HEK293 (cell line): ENCODE measurements around the gene ABCB9.

Experiments used
- REST ChIP-seq: fragments of 450-650 bp; formaldehyde crosslinking; IDR thresholded peaks from 2 replicates; pipeline ENCODE4 v1.5.1; 2016; ENCODE audit warnings: missing biosample characterization, missing genetic modification characterization
- TCF7L2 ChIP-seq: IDR thresholded peaks from 2 replicates; pipeline ENCODE4 v1.6.1; 2011; ENCODE audit warnings: low read depth, mild to moderate bottlenecking, inconsistent platforms, low read length, moderate library complexity, borderline replicate concordance
- YY1 ChIP-seq: fragments of 450-650 bp; formaldehyde crosslinking; IDR thresholded peaks from 2 replicates; pipeline ENCODE4 v1.5.1; 2018; ENCODE audit warnings: missing biosample characterization, missing genetic modification characterization
- ZBTB7A ChIP-seq: fragments of 450-650 bp; formaldehyde crosslinking; IDR thresholded peaks from 2 replicates; pipeline ENCODE4 v1.5.1; 2016; ENCODE audit warnings: low read depth, missing biosample characterization, missing genetic modification characterization
- ZBTB8A ChIP-seq: fragments of 450-650 bp; formaldehyde crosslinking; IDR thresholded peaks from 2 replicates; pipeline ENCODE4 v1.5.1; 2016; ENCODE audit warnings: missing biosample characterization, missing genetic modification characterization
- ZNF600 ChIP-seq: fragments of 450-650 bp; formaldehyde crosslinking; IDR thresholded peaks from 2 replicates; pipeline ENCODE4 v1.5.1; 2016; ENCODE audit warnings: missing biosample characterization, missing genetic modification characterization
- TF ChIP-seq, protein P1 (sequence below): fragments of 450-650 bp; formaldehyde crosslinking; IDR thresholded peaks from 2 replicates; pipeline ENCODE4 v1.5.1; 2016; ENCODE audit warnings: missing biosample characterization, missing genetic modification characterization
- TF ChIP-seq, protein P2 (sequence below): fragments of 450-650 bp; formaldehyde crosslinking; IDR thresholded peaks from 2 replicates; pipeline ENCODE4 v1.5.1; 2017; ENCODE audit warnings: missing biosample characterization, missing genetic modification characterization

GRCh38 chr12:122990961-122991622 lies 24.8 kb upstream of the ABCB9 start:
- TF ChIP-seq, protein P1, sequence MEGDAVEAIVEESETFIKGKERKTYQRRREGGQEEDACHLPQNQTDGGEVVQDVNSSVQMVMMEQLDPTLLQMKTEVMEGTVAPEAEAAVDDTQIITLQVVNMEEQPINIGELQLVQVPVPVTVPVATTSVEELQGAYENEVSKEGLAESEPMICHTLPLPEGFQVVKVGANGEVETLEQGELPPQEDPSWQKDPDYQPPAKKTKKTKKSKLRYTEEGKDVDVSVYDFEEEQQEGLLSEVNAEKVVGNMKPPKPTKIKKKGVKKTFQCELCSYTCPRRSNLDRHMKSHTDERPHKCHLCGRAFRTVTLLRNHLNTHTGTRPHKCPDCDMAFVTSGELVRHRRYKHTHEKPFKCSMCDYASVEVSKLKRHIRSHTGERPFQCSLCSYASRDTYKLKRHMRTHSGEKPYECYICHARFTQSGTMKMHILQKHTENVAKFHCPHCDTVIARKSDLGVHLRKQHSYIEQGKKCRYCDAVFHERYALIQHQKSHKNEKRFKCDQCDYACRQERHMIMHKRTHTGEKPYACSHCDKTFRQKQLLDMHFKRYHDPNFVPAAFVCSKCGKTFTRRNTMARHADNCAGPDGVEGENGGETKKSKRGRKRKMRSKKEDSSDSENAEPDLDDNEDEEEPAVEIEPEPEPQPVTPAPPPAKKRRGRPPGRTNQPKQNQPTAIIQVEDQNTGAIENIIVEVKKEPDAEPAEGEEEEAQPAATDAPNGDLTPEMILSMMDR (tag by site-specific recombination): no peak
- TF ChIP-seq ZBTB8A (tag by site-specific recombination) (no peak), TCF7L2 (no peak), ZBTB7A (tag by site-specific recombination) (no peak), YY1 (tag by site-specific recombination) (no peak), ZNF600 (tag by site-specific recombination) (no peak), REST (tag by site-specific recombination) (no peak)
- TF ChIP-seq, protein P2, sequence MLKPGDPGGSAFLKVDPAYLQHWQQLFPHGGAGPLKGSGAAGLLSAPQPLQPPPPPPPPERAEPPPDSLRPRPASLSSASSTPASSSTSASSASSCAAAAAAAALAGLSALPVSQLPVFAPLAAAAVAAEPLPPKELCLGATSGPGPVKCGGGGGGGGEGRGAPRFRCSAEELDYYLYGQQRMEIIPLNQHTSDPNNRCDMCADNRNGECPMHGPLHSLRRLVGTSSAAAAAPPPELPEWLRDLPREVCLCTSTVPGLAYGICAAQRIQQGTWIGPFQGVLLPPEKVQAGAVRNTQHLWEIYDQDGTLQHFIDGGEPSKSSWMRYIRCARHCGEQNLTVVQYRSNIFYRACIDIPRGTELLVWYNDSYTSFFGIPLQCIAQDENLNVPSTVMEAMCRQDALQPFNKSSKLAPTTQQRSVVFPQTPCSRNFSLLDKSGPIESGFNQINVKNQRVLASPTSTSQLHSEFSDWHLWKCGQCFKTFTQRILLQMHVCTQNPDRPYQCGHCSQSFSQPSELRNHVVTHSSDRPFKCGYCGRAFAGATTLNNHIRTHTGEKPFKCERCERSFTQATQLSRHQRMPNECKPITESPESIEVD (tag by site-specific recombination): no peak
